Lower leg skin (tissue), 3 donors: ENCODE data around the gene STK36.

ENCODE experiments used
- POLR2A ChIP-seq, 2 donors: fragments of 450-650 bp; IDR thresholded peaks; one replicate each; pipeline ENCODE4 v1.6.1; 2016 to 2017; ENCODE audit warnings: antibody characterized with exemption in 2 of 2, mild to moderate bottlenecking in 1 of 2, moderate library complexity in 1 of 2
- TF ChIP-seq, protein P1 (sequence below), 3 donors: fragments of 450-650 bp; IDR thresholded peaks; one replicate each; pipeline ENCODE4 v1.5.1; 2016; ENCODE audit warnings: antibody characterized with exemption in 3 of 3, mild to moderate bottlenecking in 3 of 3, moderate library complexity in 2 of 3

DNA sequence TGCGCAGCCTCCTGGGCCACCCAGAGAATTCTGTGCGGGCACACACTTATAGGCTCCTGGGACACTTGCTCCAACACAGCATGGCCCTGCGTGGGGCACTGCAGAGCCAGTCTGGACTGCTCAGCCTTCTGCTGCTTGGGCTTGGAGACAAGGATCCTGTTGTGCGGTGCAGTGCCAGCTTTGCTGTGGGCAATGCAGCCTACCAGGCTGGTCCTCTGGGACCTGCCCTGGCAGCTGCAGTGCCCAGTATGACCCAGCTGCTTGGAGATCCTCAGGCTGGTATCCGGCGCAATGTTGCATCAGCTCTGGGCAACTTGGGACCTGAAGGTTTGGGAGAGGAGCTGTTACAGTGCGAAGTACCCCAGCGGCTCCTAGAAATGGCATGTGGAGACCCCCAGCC lies 27.0 kb downstream of the STK36 start:
- no peak for TF ChIP-seq POLR2A (IDR thresholded peaks at IDR 0.05)
- TF ChIP-seq, protein P1, sequence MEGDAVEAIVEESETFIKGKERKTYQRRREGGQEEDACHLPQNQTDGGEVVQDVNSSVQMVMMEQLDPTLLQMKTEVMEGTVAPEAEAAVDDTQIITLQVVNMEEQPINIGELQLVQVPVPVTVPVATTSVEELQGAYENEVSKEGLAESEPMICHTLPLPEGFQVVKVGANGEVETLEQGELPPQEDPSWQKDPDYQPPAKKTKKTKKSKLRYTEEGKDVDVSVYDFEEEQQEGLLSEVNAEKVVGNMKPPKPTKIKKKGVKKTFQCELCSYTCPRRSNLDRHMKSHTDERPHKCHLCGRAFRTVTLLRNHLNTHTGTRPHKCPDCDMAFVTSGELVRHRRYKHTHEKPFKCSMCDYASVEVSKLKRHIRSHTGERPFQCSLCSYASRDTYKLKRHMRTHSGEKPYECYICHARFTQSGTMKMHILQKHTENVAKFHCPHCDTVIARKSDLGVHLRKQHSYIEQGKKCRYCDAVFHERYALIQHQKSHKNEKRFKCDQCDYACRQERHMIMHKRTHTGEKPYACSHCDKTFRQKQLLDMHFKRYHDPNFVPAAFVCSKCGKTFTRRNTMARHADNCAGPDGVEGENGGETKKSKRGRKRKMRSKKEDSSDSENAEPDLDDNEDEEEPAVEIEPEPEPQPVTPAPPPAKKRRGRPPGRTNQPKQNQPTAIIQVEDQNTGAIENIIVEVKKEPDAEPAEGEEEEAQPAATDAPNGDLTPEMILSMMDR (IDR thresholded peaks at IDR 0.05): no peak
